NCI-H1092 (cell line): ENCODE data around the gene TEKTIP1.
"Not testable (repeated sequence)": the region's sequence is repeated elsewhere in the genome, so short reads cannot be mapped to it uniquely, and the experiment has no call there.

Source experiments
- DNase-seq: peaks from one replicate; lab custom pipeline; 2025; lab: John Stamatoyannopoulos, UW

The TEKTIP1 gene

DNA sequence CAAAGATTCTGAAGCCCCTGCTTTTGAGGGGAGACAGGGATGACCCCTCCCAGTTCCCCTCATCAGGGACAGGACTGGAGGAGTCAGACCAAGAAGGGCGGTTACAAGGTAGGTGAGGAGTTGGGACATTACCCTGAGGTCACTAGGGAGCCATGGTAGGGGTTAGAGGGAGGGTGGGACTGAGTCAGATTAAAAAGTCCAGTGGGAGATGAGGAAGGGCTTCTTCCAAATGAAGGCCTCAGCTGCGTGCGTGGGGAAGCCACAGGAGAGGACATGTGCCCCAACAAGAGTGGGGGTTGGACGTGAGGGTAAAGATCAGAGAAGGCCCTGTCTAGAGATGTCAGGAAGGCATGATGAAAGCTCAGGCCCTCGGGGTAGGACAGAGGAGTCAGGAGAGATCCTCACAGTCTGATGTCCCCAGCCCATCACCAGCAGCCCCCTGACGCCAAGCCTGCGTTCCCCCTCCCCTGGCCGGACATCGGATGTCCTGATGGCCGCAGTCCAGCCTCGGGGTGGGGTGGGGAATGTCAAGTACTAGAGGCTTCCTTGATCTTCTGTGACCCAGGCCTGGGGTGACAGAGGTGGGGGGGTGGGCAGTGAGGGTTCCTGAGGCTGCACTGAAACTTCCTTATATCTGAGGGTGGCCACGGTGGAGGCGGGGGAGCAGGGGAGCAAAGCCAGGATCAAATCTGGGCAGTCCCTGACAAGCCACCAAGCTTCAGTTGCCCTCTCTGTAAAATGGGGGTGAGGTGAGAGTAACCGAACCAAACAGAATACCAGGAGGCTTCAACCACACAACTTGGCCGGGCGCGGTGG, 24.9 kb downstream of the TEKTIP1 start:
- no peak for DNase-seq

- no peak for DNase-seq
These were observed 26.2 kb downstream of the TEKTIP1 start for GRCh38 chr19:3565139-3565538.

DNA sequence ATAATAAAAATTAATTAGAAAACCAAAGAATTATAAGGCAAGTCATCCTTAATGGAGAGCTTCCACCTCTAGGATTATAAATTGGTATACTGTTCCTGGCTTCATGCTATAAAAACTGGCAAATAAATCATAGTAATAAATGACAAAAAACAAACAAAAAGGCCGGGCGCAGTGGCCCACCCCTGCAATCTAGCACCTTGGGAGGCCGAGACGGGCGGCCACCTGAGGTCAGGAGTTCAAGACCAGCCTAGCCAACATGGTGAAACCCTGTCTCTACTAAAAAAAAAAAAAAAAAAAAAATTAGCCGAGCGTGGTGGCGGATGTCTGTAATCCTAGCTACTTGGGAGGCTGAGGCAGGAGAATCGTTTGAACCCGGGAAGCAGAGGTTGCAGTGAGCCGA, 31.1 kb downstream of the TEKTIP1 start:
- DNase-seq, result not testable (repeated sequence)

DNA sequence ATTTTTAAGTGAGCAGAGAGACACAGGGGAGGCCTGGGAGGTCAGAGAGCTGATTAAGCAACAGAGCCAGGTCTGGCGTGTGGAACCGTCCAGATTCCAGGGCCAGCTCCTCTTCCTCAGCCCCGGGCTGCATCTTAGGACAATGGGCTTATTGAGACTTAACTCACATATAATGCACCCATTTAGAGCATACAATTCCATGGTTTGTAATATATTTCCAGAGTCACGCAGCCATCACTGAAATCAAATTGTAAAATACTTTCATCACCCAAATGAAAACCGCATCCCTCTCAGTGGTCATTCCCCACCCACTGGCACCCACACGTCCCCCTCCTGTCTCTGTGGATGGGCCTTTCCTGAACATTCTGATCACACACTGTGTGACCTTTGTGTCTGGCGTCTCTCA, 31.6 kb downstream of the TEKTIP1 start:
- DNase-seq, result no peak

DNA sequence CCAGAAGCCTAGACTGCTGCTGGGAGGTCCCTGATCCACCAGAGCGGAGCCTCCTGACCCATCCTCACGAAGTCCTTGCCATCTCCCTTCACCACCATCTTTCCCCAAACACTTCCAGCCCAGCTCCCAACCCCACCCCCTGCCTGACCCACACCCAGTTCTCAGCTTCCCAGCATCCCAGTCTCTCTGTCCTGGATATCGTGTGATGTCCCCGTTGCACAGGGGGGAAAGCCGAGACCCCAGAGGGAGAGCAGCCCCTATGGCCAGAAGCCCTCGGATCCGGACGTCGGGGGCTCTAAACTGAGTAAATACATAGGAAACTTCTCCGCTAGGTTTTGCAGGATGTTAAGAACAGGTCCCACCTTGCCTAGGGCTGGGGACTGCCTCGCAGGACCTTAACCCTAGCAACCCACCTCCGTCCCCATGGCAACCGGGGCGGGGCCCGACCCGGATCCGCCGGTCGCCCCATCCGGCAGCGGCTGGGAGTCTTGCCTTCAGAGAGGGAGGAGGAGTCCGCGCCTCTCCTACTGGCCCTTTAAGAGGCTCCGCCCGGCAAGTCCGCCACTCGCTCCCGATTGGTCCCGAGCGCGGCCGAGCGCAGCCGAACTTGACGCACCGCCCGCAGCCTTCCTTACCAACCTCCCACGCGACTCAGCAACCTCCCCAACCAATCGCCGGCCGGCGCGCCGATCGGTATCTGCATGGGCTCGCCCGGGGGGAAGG, 33.3 kb downstream of the TEKTIP1 start:
- DNase-seq, result peak; percentile 99

DNA sequence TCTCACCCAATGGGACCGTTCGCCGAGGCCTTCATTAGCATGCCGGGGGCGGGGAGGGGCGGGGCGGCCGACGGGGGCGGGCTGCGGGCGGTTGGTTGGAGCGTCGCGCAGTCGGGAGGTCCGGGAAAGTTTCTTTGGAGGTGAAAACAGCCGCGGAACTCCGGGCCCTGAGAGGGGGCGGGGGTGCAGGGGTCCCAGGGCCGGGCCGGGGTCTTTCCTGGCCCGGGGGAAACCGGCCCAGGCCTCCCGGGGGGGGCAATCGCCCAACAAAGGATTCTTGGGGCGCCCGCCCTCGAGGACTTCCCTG, 33.8 kb downstream of the TEKTIP1 start, which contains the start of gene HMG20B:
HMG20B (plus strand) TSS at position 90 of the 307 bp plus-strand sequence. CDS start 366 bp downstream, outside the sequence.
- no peak for DNase-seq

DNA sequence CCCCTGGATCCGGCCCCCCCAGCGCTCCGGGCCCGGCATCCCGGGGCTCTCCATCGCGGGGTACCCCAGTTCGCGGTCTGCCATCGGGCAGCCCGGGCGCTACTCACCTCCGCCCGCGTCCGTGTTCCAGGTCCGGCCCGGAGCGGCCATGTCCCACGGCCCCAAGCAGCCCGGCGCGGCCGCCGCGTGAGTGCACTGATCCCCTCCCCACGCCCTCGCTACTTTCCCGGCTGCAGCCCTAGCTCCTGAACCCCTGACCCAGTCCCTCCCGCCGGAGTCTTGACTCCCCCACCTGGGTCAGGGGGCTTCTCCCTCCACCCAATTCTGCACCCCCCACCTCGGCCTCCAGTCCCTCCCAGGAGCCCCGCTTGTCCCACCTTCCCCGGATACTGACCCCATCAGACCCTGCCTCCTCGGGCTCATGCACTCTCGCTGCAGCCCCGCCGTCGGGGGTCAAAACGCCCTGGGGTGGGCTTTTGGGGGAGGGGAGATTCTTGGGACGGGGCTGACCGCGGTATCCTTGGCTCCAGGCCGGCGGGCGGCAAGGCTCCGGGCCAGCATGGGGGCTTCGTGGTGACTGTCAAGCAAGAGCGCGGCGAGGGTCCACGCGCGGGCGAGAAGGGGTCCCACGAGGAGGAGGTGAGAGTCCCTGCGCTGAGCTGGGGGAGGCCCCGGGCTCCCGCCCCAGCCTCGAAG, 34.3 kb downstream of the TEKTIP1 start:
- DNase-seq, result no peak

- peak; percentile 75 for DNase-seq
These were observed 35.1 kb downstream of the TEKTIP1 start for GRCh38 chr19:3573858-3574637.

DNA sequence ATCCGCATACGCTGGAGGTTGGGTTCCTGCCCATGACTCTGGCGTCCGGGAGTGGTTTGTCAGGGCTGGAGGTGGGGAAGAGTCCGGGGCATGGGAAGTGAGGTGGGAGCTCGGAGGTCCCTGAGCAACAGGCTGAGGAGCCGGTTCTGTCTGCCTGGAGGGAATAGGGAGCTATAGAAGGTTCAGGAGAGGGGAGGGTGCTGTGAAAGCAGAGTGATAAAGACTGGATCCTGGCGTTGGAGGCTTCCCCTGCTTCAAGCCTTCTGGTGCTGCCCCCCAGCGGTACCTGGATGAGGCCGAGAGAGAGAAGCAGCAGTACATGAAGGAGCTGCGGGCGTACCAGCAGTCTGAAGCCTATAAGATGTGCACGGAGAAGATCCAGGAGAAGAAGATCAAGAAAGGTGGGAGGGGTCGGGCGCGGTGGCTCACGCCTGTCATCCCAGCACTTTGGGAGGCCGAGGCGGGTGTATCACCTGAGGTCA, 36.3 kb downstream of the TEKTIP1 start:
- no peak for DNase-seq

DNA sequence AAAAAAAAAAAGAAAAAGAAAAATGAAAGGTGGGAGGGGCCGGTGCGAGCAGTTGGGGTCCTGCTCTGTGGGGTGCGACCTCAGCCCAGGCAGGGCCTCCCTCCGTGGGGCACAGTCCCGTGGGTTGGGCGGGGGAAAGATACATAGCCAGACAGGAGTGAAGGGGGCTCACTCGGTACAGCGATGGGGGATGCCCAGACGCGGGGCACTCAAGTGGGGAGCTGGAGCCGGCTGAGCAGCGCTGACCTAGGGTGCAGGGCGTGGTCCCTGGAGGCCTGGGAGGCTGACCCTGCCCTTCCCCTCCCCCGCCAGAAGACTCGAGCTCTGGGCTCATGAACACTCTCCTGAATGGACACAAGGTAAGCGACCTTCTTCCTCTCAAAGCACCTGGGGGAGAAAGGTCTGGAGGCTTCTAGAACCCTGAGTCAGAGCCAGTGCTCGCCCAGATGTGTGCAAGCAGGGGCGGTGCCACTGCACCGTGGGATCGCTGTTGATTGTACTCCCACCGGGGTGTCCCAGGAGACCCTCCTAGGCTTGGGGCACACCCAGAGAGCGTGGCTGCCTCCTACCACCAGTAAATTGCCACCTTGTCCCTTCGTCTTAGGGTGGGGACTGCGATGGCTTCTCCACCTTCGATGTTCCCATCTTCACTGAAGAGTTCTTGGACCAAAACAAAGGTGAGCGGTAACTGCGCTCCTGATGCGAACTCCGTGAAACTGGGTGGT, 37.1 kb downstream of the TEKTIP1 start:
- DNase-seq, result no peak

DNA sequence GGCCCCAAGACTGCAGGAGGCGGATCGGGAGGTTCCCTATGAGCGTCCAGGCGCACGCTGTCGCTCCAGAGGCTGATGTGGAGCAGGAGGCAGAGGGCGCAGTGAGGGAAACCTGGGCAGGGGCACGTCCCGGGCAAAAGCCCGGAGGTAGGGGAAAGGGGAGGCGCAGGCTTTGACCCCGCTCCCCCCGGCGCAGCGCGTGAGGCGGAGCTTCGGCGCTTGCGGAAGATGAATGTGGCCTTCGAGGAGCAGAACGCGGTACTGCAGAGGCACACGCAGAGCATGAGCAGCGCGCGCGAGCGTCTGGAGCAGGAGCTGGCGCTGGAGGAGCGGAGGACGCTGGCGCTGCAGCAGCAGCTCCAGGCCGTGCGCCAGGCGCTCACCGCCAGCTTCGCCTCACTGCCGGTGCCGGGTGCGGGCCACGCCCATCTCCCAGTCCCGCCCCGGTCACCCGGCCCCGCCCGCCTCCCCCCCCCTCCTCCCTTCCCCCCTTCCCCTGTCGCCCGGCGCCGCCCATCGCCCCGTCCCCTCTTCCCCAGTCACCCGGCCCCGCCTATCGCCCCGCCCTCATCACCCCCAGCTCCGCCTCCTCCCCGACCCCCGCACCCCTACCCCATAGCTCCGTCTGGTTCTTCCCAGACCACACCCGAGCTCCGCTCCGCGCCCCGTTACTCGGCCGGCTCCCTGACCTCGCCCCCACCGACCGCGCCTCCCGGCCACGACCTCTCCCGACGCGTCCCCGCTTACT, 37.9 kb downstream of the TEKTIP1 start:
- no peak for DNase-seq

DNA sequence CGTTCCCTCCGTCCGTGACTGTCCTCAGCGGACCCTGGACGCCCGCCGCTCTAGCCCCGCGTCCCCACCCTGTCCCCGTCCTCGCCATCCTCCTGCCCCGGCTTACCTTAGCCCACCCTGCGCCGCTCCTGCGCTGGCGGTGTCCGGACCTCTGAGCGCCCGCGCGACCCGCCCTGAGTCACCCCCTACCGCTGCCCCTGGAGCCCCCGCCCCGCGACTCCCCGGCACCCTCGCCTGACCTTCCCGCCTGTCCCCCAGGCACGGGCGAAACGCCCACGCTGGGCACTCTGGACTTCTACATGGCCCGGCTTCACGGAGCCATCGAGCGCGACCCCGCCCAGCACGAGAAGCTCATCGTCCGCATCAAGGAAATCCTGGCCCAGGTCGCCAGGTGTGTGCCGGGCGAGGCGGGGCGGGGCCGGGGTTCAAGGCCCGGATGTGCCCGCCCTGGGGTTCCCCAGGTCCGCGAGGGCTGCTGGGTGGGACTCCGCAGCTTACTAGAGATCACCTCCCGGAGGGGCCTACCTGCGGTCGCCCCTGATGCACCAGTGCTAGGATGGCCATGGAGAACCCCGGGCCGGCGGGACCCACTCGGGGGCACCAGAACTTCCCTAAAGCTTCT, 38.9 kb downstream of the TEKTIP1 start:
- DNase-seq, result no peak

DNA sequence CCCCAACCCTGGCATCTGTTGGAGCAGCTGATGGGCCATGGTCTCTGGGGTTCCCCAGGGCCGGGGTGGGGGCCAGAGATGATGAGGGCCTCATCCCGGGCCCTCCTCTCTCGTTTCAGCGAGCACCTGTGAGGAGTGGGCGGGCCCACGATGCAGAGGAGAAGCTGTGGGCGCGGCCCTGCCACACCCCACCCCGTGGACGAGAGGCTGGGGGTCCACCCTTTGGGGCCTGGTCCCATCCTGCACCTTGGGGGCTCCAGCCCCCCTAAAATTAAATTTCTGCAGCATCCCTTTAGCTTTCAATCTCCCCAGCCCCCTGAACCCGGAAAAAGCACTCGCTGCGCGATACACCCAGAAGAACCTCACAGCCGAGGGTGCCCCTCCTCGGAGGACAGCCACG, 39.4 kb downstream of the TEKTIP1 start:
- DNase-seq, result no peak

DNA sequence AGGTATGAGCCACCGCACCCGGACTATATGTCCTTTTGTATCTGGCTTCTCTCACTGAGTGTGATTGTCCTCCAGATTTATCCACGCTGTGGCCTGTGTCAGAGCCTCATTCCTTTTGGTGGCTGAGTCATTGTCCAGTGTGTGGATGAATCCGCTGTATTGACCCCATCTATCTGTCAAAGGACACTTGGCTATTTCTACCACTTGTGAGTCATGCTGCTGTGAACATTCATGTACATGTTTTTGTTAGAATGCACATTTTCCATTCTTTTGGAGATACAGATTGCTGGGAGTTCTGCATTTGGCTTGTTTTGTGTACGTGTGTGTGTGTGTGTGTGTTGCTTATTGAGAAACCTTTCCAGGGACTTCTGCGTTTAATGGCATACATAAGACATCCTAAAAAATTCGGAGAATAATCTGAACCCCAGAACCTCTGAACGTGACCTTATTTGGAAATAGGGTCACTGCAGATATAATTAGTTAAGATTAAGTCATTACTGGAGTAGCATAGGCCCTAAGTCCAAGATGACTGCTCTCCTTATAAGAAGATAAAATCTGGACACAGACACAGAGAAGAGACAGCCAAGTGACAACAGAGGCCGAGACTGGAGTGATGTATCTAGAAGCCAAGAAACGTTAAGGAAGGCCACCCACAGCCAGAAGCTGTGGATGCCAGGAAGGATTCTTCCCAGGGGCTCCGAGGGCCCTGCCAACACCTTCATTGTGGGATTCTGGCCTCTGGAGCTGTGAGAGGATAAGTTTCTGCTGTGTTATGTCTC, 41.4 kb downstream of the TEKTIP1 start:
- no peak for DNase-seq

DNA sequence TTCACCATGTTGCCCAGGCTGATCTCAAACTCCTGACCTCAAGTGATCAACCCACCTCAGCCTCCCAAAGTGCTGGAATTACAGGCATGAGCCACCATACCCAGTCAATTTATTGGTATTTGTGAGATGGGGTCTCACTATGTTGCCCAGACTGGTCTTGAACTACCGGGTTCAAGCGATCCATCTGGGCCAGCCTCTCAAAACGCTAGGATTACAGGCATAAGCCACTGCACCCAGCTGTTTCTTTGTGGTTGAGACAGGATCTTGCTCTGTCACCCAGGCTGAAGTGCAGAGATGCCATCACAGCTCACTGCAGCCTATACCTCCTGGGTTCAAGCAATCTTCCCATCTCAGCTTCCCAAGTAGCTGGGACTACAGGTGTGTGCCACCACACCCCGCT, 42.8 kb downstream of the TEKTIP1 start:
- not testable (repeated sequence) for DNase-seq

GRCh38 chr19:3584036-3584802, 45.2 kb downstream of the TEKTIP1 start:
- DNase-seq, result not testable (repeated sequence)

- no peak for DNase-seq
These were observed 46.5 kb downstream of the TEKTIP1 start, which contains the start of gene GIPC3 for GRCh38 chr19:3585301-3586126. Gene GIPC3 (plus strand): TSS chr19:3585478. CDS start chr19:3585598, 120 bp downstream.
